HEK293 (cell line): Measurements from ENCODE around the gene LARP6.

ENCODE experiments used
- BCL6B ChIP-seq: fragments of 450-650 bp; formaldehyde crosslinking; IDR thresholded peaks from 2 replicates; pipeline ENCODE4 v1.5.1; 2017; ENCODE audit warnings: missing biosample characterization, missing genetic modification characterization
- GLIS2 ChIP-seq: fragments of 450-650 bp; formaldehyde crosslinking; IDR thresholded peaks from 2 replicates; pipeline ENCODE4 v1.5.1; 2016; ENCODE audit warnings: missing biosample characterization, missing genetic modification characterization
- INSM2 ChIP-seq: fragments of 450-650 bp; formaldehyde crosslinking; IDR thresholded peaks from 2 replicates; pipeline ENCODE4 v1.5.1; 2016; ENCODE audit warnings: missing biosample characterization, missing genetic modification characterization
- KLF10 ChIP-seq: fragments of 450-650 bp; IDR thresholded peaks from 2 replicates; pipeline ENCODE4 v1.5.1; 2018; ENCODE audit warnings: missing biosample characterization, mild to moderate bottlenecking, missing genetic modification characterization
- SP2 ChIP-seq: fragments of 450-650 bp; formaldehyde crosslinking; IDR thresholded peaks from 2 replicates; pipeline ENCODE4 v1.5.1; 2016; ENCODE audit warnings: missing biosample characterization, missing genetic modification characterization
- SP7 ChIP-seq: fragments of 450-650 bp; formaldehyde crosslinking; IDR thresholded peaks from 2 replicates; pipeline ENCODE4 v1.5.1; 2016; ENCODE audit warnings: missing biosample characterization, missing genetic modification characterization
- YY2 ChIP-seq: fragments of 450-650 bp; formaldehyde crosslinking; IDR thresholded peaks from 2 replicates; pipeline ENCODE4 v1.5.1; 2016; ENCODE audit warnings: missing biosample characterization, missing genetic modification characterization
- ZBTB17 ChIP-seq: fragments of 450-650 bp; formaldehyde crosslinking; IDR thresholded peaks from 2 replicates; pipeline ENCODE4 v1.5.1; 2016; ENCODE audit warnings: missing biosample characterization, missing genetic modification characterization
- ZBTB20 ChIP-seq: fragments of 450-650 bp; formaldehyde crosslinking; IDR thresholded peaks from 2 replicates; pipeline ENCODE4 v1.5.1; 2016; ENCODE audit warnings: missing biosample characterization, missing genetic modification characterization
- ZBTB44 ChIP-seq: fragments of 450-650 bp; IDR thresholded peaks from 2 replicates; pipeline ENCODE4 v1.5.1; 2018; ENCODE audit warnings: missing biosample characterization, mild to moderate bottlenecking, missing genetic modification characterization
- ZEB2 ChIP-seq: fragments of 450-650 bp; formaldehyde crosslinking; IDR thresholded peaks from 2 replicates; pipeline ENCODE4 v1.5.1; 2016; ENCODE audit warnings: missing biosample characterization, missing genetic modification characterization
- ZFHX2 ChIP-seq: fragments of 450-650 bp; formaldehyde crosslinking; conservative IDR thresholded peaks from 2 replicates; pipeline ENCODE4 v1.5.1; 2016; ENCODE audit warnings: missing biosample characterization, missing genetic modification characterization
- ZNF121 ChIP-seq: fragments of 450-650 bp; formaldehyde crosslinking; IDR thresholded peaks from 2 replicates; pipeline ENCODE4 v1.5.1; 2016; ENCODE audit warnings: missing biosample characterization, missing genetic modification characterization
- ZNF138 ChIP-seq: fragments of 450-650 bp; formaldehyde crosslinking; IDR thresholded peaks from 2 replicates; pipeline ENCODE4 v1.5.1; 2016; ENCODE audit warnings: missing biosample characterization, missing genetic modification characterization, borderline replicate concordance
- ZNF155 ChIP-seq: fragments of 450-650 bp; formaldehyde crosslinking; IDR thresholded peaks from 2 replicates; pipeline ENCODE4 v1.5.1; 2016; ENCODE audit warnings: missing biosample characterization, missing genetic modification characterization
- ZNF202 ChIP-seq: fragments of 450-650 bp; formaldehyde crosslinking; IDR thresholded peaks from 2 replicates; pipeline ENCODE4 v1.5.1; 2016; ENCODE audit warnings: missing biosample characterization, missing genetic modification characterization, borderline replicate concordance
- ZNF248 ChIP-seq: fragments of 450-650 bp; formaldehyde crosslinking; IDR thresholded peaks from 2 replicates; pipeline ENCODE4 v1.5.1; 2017; ENCODE audit warnings: missing biosample characterization, missing genetic modification characterization
- ZNF292 ChIP-seq: fragments of 450-650 bp; formaldehyde crosslinking; IDR thresholded peaks from 2 replicates; pipeline ENCODE4 v1.5.1; 2016; ENCODE audit warnings: low read depth, missing biosample characterization, missing genetic modification characterization, borderline replicate concordance
- ZNF366 ChIP-seq: fragments of 450-650 bp; formaldehyde crosslinking; conservative IDR thresholded peaks from 2 replicates; pipeline ENCODE4 v1.5.1; 2016; ENCODE audit warnings: missing biosample characterization, missing genetic modification characterization
- ZNF37A ChIP-seq: fragments of 450-650 bp; IDR thresholded peaks from 2 replicates; pipeline ENCODE4 v1.5.1; 2018; ENCODE audit warnings: missing biosample characterization, missing genetic modification characterization
- ZNF416 ChIP-seq: fragments of 450-650 bp; formaldehyde crosslinking; IDR thresholded peaks from 2 replicates; pipeline ENCODE4 v1.5.1; 2016; ENCODE audit warnings: missing biosample characterization, missing genetic modification characterization
- ZNF423 ChIP-seq: fragments of 450-650 bp; formaldehyde crosslinking; IDR thresholded peaks from 2 replicates; pipeline ENCODE4 v1.5.1; 2016; ENCODE audit warnings: missing biosample characterization, missing genetic modification characterization
- ZNF514 ChIP-seq: fragments of 450-650 bp; formaldehyde crosslinking; IDR thresholded peaks from 2 replicates; pipeline ENCODE4 v1.5.1; 2016; ENCODE audit warnings: missing biosample characterization, missing genetic modification characterization
- ZNF518A ChIP-seq: fragments of 450-650 bp; formaldehyde crosslinking; conservative IDR thresholded peaks from 2 replicates; pipeline ENCODE4 v1.5.1; 2016; ENCODE audit warnings: low read depth, missing biosample characterization, missing genetic modification characterization
- ZNF571 ChIP-seq: fragments of 450-650 bp; formaldehyde crosslinking; IDR thresholded peaks from 2 replicates; pipeline ENCODE4 v1.5.0; 2017; ENCODE audit warnings: missing biosample characterization, missing genetic modification characterization
- ZNF596 ChIP-seq: fragments of 450-650 bp; IDR thresholded peaks from 2 replicates; pipeline ENCODE4 v1.5.0; 2018; ENCODE audit warnings: missing biosample characterization, mild to moderate bottlenecking, missing genetic modification characterization, moderate library complexity
- ZNF600 ChIP-seq: fragments of 450-650 bp; formaldehyde crosslinking; IDR thresholded peaks from 2 replicates; pipeline ENCODE4 v1.5.1; 2016; ENCODE audit warnings: missing biosample characterization, missing genetic modification characterization
- ZNF610 ChIP-seq: fragments of 450-650 bp; formaldehyde crosslinking; IDR thresholded peaks from 2 replicates; pipeline ENCODE4 v1.5.1; 2016; ENCODE audit warnings: missing biosample characterization, missing genetic modification characterization, borderline replicate concordance
- ZNF623 ChIP-seq: fragments of 450-650 bp; formaldehyde crosslinking; IDR thresholded peaks from 2 replicates; pipeline ENCODE4 v1.5.1; 2016; ENCODE audit warnings: missing biosample characterization, missing genetic modification characterization
- ZNF701 ChIP-seq: fragments of 450-650 bp; formaldehyde crosslinking; IDR thresholded peaks from 2 replicates; pipeline ENCODE4 v1.5.1; 2016; ENCODE audit warnings: missing biosample characterization, missing genetic modification characterization
- ZNF704 ChIP-seq: fragments of 450-650 bp; formaldehyde crosslinking; IDR thresholded peaks from 2 replicates; pipeline ENCODE4 v1.5.1; 2016; ENCODE audit warnings: missing biosample characterization, missing genetic modification characterization
- ZNF747 ChIP-seq: fragments of 450-650 bp; formaldehyde crosslinking; IDR thresholded peaks from 2 replicates; pipeline ENCODE4 v1.5.1; 2016; ENCODE audit warnings: missing biosample characterization, missing genetic modification characterization
- ZXDB ChIP-seq: fragments of 450-650 bp; formaldehyde crosslinking; IDR thresholded peaks from 2 replicates; pipeline ENCODE4 v1.5.1; 2016; ENCODE audit warnings: missing biosample characterization, missing genetic modification characterization

The LARP6 gene

GRCh38 chr15:70870051-70870450 lies 16.1 kb upstream of the LARP6 start (continued):
- TF ChIP-seq BCL6B (tag by site-specific recombination) (no peak), ZNF155 (tag by site-specific recombination) (no peak), ZNF596 (no peak), ZBTB20 (tag by site-specific recombination) (no peak), ZNF704 (tag by site-specific recombination) (no peak), ZNF514 (no peak), ZNF747 (tag by site-specific recombination) (no peak), SP7 (tag by site-specific recombination) (no peak; the same call in 1 of the 2 replicates), ZEB2 (tag by site-specific recombination) (peak; percentile 77), ZBTB44 (peak; percentile 84), ZNF610 (tag by site-specific recombination) (no peak), ZNF37A (no peak), ZXDB (0 out of 2 replicates have a peak, but pooled peaks have one; percentile 24), ZNF138 (tag by site-specific recombination) (no peak), ZNF121 (tag by site-specific recombination) (no peak), SP2 (tag by site-specific recombination) (no peak), ZNF416 (tag by site-specific recombination) (no peak), YY2 (tag by site-specific recombination) (no peak), ZFHX2 (peak; percentile 67), ZNF600 (tag by site-specific recombination) (peak; percentile 95), ZNF701 (no peak), ZBTB17 (tag by site-specific recombination) (no peak; the same call in 1 of the 2 replicates), INSM2 (tag by site-specific recombination) (no peak), ZNF202 (tag by site-specific recombination) (no peak), ZNF518A (tag by site-specific recombination) (no peak), ZNF423 (no peak), ZNF571 (no peak), GLIS2 (no peak), ZNF366 (tag by site-specific recombination) (peak; percentile 54), KLF10 (tag by site-specific recombination) (no peak), ZNF248 (tag by site-specific recombination) (no peak), ZNF623 (tag by site-specific recombination) (no peak), ZNF292 (tag by site-specific recombination) (no peak)
